ENCODE results near the gene TMEM127.

TMEM127 gene

DNA sequence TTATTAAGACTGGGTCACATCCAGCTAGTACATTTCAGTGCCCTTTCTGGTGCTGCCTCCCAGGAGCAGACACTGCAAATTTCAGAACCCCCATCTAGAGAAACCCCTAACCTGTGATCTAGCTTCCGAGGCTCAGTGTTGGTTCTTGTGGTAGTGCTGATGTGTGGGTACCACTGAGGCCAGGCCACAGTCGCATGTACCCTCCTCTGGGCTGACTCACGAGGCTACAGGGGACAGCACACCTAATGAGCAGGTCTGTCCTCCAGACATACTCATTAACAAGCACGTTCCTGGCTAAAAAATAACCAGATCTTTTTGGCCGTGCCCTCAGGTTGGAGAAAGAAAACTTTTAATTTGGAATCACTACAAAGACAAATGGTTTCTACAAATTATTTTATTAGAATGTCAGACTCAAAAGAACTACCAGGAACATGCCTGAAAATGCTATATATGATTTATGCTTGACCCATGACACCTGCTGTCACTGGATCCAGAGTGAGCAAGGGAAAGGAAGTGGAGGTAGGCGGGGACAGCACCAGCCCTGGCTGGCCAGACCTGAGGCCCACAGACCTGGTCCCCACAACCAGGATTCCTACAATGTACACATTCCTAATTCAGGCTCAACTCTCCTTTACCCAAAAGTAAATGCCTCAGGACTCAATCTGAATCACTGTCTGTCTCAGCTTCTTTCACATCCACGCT is 8.7 kb upstream of the TMEM127 start:
- Mint-ChIP-seq H3K27ac (peak overlapping the region; percentile 42), H3K36me3 (peaks cover 37 to 66% of the 10 kb centered on the region in 2 donors), H3K4me3 (no peak overlapping the region), H3K4me1 (peaks cover 1 to 5% of the 10 kb centered on the region in 2 donors), H3K27me3 (no peaks in the 10 kb centered on the region), H3K9me3 (no peaks in the 10 kb centered on the region)
- DNase-seq (no peak), ATAC-seq (replicated peaks) (peak in 1 of 2 donors; percentile 25)

GRCh38 chr2:96273763-96274162 is 8.0 kb upstream of the TMEM127 start:
- ATAC-seq (replicated peaks) (no peak), DNase-seq (no peak)
- Mint-ChIP-seq H3K36me3 (peaks cover 33 to 62% of the 10 kb centered on the region in 2 donors), H3K4me3 (no peak overlapping the region), H3K27me3 (no peaks in the 10 kb centered on the region), H3K27ac (no peak overlapping the region), H3K4me1 (peaks cover 1 to 7% of the 10 kb centered on the region in 2 donors), H3K9me3 (no peaks in the 10 kb centered on the region)

DNA sequence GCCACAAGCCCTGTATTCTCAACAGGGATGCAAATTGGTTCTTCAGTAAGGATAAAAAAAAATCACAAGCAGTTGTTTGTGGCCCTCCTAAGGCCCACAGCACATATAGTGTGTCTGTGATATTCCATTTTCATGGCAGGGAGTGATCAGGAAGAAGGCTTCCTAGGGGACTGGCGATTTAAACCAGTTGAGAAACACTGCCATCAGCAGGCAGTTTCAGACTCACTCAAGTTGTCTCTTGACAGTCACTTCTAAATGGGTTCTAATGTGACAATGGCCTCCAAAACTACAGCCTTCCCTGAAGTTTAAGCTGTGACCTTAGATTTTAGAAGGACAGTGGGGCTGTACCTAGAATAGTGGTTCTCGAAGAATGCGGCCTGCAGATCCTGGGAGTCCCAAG is 6.2 kb upstream of the TMEM127 start:
- DNase-seq (no peak), ATAC-seq (replicated peaks) (no peak)
- H3K36me3 Mint-ChIP-seq = peaks cover 26 to 58% of the 10 kb centered on the region in 2 donors
- H3K4me3 Mint-ChIP-seq = no peak overlapping the region
- H3K9me3 Mint-ChIP-seq = no peaks in the 10 kb centered on the region
- no peaks in the 10 kb centered on the region for H3K27me3 Mint-ChIP-seq
- H3K4me1 Mint-ChIP-seq = peaks cover 8 to 21% of the 10 kb centered on the region in 2 donors
- no peak overlapping the region for H3K27ac Mint-ChIP-seq

GRCh38 chr2:96267159-96267971 is 1.6 kb upstream of the TMEM127 start:
- Mint-ChIP-seq H3K27me3 (no peaks in the 10 kb centered on the region), H3K36me3 (peaks cover 28 to 46% of the 10 kb centered on the region in 2 donors), H3K4me3 (peak overlapping the region; percentile 86 to 95), H3K27ac (peak overlapping the region; percentile 82), H3K4me1 (peaks cover 23 to 45% of the 10 kb centered on the region in 2 donors), H3K9me3 (no peaks in the 10 kb centered on the region)
- peak; percentile 17 for DNase-seq
- ATAC-seq (replicated peaks) = no peak

DNA sequence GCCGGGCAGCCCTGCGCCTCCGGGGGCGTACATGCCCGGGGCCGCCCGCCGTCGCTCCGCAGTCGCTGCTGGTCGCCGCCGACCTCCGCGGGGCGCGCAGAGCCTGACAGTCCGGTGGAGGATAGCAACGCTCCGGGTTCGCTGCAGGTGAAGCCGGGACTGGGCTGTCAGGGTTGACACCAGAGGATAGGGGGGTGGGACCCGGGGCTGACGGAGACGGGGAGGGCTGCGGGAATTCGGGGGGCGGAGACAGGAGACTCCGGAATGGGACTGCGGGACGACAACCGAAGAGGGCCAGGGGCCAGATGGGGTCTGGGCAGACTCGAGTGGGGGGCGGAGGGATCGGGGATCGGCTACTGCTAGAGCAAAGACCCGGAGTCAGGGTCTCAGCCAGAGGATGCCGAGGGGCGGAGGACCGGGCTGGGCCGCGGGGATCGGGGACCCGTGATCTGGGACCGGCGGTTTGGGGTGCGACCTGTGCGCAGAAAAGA is 403 bp downstream of the TMEM127 start:
- Mint-ChIP-seq H3K27ac (peak overlapping the region; percentile 98), H3K9me3 (no peaks in the 10 kb centered on the region), H3K4me3 (peak overlapping the region; percentile 95 to 100), H3K4me1 (peaks cover 29 to 60% of the 10 kb centered on the region in 2 donors), H3K27me3 (no peaks in the 10 kb centered on the region), H3K36me3 (peaks cover 23 to 39% of the 10 kb centered on the region in 2 donors)
- ATAC-seq (replicated peaks) (peak; percentile 18 to 19), DNase-seq (no peak)

GRCh38 chr2:96264656-96265348 is 995 bp downstream of the TMEM127 start:
- ATAC-seq (replicated peaks) (peak; percentile 5 to 9), DNase-seq (peak; percentile 22)
- Mint-ChIP-seq H3K27me3 (no peaks in the 10 kb centered on the region), H3K4me3 (peak overlapping the region; percentile 87 to 95), H3K27ac (peak overlapping the region; percentile 86), H3K4me1 (peaks cover 32 to 66% of the 10 kb centered on the region in 2 donors), H3K9me3 (no peaks in the 10 kb centered on the region), H3K36me3 (peaks cover 23 to 41% of the 10 kb centered on the region in 2 donors)

- H3K9me3 Mint-ChIP-seq = no peaks in the 10 kb centered on the region
- H3K4me1 Mint-ChIP-seq = peaks cover 40 to 73% of the 10 kb centered on the region in 2 donors
- ATAC-seq (replicated peaks) (no peak), DNase-seq (no peak)
- H3K4me3 Mint-ChIP-seq = peak overlapping the region; percentile 87 to 95
- H3K27ac Mint-ChIP-seq = peak overlapping the region; percentile 86
- no peaks in the 10 kb centered on the region for H3K27me3 Mint-ChIP-seq
- H3K36me3 Mint-ChIP-seq = peaks cover 23 to 45% of the 10 kb centered on the region in 2 donors
These were observed 1.7 kb downstream of the TMEM127 start for GRCh38 chr2:96264086-96264485.

GRCh38 chr2:96262306-96262705 is 3.5 kb downstream of the TMEM127 start:
- ATAC-seq (replicated peaks) (no peak), DNase-seq (no peak)
- peaks cover 38 to 79% of the 10 kb centered on the region in 2 donors for H3K4me1 Mint-ChIP-seq
- H3K4me3 Mint-ChIP-seq = no peak overlapping the region
- no peaks in the 10 kb centered on the region for H3K9me3 Mint-ChIP-seq
- peaks cover 14 to 36% of the 10 kb centered on the region in 2 donors for H3K36me3 Mint-ChIP-seq
- no peaks in the 10 kb centered on the region for H3K27me3 Mint-ChIP-seq
- peak overlapping the region; percentile 42 for H3K27ac Mint-ChIP-seq

DNA sequence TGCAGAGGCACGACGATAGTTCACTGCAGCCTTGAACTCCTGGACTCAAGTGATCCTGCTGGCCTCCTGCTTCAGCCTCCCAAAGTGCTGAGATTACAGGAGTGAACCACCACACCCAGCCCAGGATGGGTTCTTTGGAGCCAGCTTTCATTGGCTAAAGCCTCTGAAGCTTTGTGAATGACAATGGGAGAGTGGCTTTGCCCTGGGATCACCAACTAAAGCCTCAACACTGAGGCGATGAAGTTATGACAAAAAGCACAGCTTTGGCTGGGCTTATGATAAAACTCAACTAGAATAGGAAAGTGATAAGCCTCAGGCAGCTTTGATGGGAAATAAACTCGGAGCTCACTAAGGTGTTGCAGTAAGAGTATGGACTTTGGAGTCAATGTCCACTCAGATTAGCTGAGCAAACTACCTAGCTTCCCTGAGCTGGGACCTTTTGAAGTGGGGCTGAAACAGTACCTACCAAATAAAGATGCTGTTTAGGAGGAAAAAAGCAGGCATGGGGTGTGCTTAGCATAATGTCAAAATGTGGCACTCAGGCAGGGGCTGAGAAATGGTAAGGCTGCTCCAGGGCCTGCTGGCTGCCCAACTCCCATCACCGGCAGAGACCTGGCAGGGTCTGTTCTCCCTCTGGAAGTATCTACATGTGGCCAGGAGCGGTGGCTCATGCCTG is 4.3 kb downstream of the TMEM127 start:
- H3K27ac Mint-ChIP-seq = no peak overlapping the region
- H3K4me1 Mint-ChIP-seq = peaks cover 41 to 80% of the 10 kb centered on the region in 2 donors
- no peak overlapping the region for H3K4me3 Mint-ChIP-seq
- DNase-seq = no peak
- peaks cover 15 to 38% of the 10 kb centered on the region in 2 donors for H3K36me3 Mint-ChIP-seq
- ATAC-seq (replicated peaks) = no peak
- H3K27me3 Mint-ChIP-seq = no peaks in the 10 kb centered on the region
- H3K9me3 Mint-ChIP-seq = no peaks in the 10 kb centered on the region

- Mint-ChIP-seq H3K27ac (peak overlapping the region; percentile 91), H3K27me3 (no peaks in the 10 kb centered on the region), H3K36me3 (peaks cover 19 to 38% of the 10 kb centered on the region in 2 donors), H3K4me3 (peak overlapping the region; percentile 36 to 52), H3K4me1 (peaks cover 42 to 85% of the 10 kb centered on the region in 2 donors), H3K9me3 (no peaks in the 10 kb centered on the region)
- DNase-seq = peak; percentile 48
- peak; percentile 73 to 74 for ATAC-seq (replicated peaks)
These were observed 5.2 kb downstream of the TMEM127 start for GRCh38 chr2:96260387-96261260.

- Mint-ChIP-seq H3K9me3 (no peaks in the 10 kb centered on the region), H3K36me3 (peaks cover 24 to 46% of the 10 kb centered on the region in 2 donors)
- DNase-seq = no peak
These were observed 6.3 kb downstream of the TMEM127 start for GRCh38 chr2:96259497-96259921.

DNA sequence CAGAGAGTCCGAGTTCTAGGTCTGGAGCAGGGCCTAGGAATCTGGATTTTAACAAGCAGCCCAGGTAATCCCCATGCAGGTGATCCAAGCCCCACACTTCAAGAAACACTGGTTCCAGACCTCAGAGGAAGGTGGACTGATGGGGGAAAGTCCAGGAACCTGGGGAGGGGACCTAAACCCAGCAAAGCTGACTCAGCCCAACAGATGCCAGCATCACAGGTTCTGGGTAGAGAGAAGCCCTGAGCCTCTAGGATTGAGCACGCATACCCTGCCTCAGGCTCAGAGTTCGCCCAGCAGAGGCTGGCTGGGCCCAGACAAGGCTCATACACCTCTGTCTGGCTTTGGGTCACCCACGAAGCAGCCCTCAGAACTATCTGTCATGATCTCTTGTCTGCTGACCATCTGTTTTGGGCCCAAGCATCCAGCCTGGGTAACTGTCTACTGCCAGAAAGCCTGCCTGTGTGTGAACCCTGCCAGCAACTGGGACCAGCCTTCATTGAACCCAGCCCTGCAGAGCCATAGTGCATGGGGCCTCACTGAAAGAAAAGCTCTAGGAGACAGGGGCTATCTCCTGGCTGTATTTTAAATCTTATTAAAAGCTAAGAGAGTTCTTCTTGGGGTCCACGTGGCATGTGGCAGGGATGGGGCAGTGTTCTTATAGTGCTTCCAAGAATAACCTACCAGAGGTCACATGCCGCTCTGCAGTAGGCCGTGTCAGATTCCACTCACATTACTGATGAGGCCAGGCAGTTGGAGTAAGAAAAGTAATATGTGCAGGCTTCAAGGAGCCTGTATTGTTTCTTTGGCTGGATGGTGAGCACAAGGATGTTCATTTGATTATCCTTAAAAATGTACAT is 7.4 kb downstream of the TMEM127 start:
- Mint-ChIP-seq H3K4me3 (no peak overlapping the region), H3K36me3 (peaks cover 28 to 52% of the 10 kb centered on the region in 2 donors), H3K9me3 (no peaks in the 10 kb centered on the region), H3K27ac (peak overlapping the region; percentile 91), H3K4me1 (peaks cover 39 to 91% of the 10 kb centered on the region in 2 donors), H3K27me3 (no peaks in the 10 kb centered on the region)
- ATAC-seq (replicated peaks) (no peak), DNase-seq (no peak)

More at GRCh38 chr2:96259497-96259921, 6.3 kb downstream of the TMEM127 start:
- H3K4me1 Mint-ChIP-seq = peaks cover 43 to 91% of the 10 kb centered on the region in 2 donors
- H3K27me3 Mint-ChIP-seq = no peaks in the 10 kb centered on the region
- peak; percentile 16 to 31 for ATAC-seq (replicated peaks)
- H3K27ac Mint-ChIP-seq = peak overlapping the region; percentile 91
- H3K4me3 Mint-ChIP-seq = no peak overlapping the region

Measured in stimulated activated naive B cell treated with anti-CD40 and anti-IgM and Interleukin-4, amounts not matched to agents 10 μg/mL and 1 μg/mL and 100 μg/mL, for 72 hours (primary cell).